GM18868 (cell line): ENCODE results near the gene NHERF2.
"Not testable (repeated sequence)": the region's sequence is repeated elsewhere in the genome, so short reads cannot be mapped to it uniquely, and the experiment has no call there.

ENCODE experiments used
- ATAC-seq: cut with Tn5 transposase; IDR thresholded peaks from one replicate; pipeline ENCODE4 v1.9.1; 2021; ENCODE audit warnings: mild to moderate bottlenecking, moderate library complexity; ENCODE audit not compliant: unreplicated experiment

The NHERF2 gene

DNA sequence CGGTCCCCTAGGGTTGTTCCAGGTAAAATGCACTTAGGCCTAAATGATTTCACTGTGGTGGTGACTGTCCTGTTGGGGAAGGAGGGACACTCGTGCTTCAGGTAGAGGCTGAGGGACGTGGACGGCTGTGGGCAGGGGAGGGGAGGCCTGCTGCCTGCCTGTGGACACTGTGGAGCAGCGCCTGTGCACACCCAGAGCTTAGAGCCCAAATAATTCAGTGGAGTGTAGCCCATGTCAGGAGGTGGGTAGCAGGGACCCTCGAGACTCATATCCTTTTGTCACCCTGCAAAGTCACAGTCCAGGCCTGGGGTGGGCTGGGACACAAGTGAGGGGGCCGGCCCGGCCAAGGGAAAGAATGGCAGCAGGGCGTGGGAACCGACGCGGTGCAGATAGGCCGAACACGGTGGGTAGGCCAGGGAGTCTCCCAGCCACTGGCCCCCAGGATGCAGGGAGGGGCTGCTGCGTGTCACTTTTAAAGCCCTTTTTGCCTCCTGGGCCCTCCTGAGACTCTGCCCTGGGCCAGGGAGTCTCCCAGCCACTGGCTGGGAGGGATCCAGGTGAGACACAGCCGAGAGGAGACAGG is 733 bp upstream of the NHERF2 start:
- no peak for ATAC-seq

DNA sequence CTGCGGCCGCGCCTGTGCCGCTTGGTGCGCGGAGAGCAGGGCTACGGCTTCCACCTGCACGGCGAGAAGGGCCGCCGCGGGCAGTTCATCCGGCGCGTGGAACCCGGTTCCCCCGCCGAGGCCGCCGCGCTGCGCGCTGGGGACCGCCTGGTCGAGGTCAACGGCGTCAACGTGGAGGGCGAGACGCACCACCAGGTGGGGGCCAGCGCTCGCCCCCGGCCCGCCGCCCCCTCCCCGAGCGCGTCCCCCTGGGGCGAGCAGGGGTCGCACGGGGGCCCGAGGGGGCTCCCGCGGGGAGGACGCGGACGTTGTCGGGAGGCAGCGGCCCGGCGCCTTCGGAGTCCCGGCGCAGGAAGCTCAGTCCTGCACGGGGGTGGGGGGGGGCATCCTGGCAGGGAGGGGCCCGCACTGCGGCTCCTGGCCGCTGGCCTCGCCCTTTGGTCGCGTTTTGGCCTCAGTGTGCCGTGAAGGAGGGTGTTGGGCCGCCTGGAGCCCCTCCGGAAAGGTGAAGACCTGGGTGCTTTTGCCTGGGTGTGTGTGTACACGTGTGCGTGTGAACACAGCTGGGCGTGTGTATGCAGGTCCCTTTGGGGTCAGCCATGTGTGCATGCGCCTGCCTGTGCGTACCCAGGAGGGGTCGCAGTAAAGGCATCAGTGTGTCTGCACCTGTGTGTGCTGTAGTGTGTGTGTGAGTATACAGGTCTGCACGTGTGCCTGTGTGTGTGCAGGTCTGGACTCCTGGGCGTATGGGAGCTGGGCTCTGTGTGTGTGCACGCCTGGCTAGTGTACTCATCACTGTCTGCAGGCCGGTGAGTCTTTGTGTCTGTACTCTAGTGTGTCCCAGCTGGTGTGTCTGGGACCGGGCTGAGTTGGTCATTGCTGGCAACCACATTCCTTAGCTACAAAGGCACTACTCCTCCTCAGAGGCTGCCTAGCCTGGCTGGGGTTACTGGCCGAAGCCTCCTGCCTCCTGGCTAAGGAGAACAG is 615 bp downstream of the NHERF2 start:
- no peak for ATAC-seq

DNA sequence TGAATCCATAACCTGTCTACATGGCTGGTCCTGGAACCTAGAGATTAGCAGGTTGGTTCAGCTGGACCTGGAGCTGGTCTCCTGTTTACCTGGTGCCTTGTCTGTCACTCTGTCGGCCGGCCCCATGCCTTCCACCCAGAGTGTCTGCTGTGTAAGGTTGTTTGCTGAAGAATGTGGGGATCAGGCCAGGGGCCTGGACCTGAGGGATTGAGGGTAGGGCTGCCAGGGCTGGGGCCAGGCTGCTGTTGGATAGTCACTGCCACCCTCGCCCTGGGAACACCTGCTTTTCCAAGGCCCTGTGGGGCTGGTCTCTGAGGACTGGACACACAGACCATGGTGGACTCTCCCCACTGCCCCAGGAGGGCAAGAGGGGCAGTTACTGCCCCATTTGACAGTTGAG is 1.4 kb downstream of the NHERF2 start:
- no peak for ATAC-seq

DNA sequence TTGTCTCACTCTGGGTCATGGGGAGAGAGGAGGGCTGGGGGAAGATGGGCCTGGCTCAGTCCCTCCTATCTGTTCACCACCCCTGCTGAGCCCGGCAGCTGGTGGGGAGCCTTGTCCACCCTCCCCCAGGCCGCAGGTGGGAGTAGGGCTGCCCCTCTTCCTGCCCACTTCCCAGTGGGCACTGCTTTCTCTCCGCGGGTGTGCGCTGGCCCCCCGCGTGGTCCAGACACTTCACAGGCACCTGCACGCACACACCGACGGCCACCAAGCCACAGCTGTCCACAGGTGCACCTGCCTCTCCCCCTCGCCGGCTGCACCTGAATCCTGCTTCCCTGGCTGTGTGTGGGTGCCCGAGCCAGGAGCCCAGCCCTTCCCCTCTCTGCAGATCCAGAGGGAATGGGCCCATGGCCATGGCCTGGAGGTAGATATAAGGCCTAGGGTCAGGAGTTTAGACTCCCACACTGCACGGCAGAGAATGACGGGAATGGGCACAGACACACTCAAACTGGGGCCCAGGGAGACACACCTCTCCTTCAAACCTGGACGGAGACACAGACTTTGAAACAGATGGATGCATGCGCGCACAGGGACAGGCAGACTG is 2.0 kb downstream of the NHERF2 start:
- ATAC-seq, result no peak

DNA sequence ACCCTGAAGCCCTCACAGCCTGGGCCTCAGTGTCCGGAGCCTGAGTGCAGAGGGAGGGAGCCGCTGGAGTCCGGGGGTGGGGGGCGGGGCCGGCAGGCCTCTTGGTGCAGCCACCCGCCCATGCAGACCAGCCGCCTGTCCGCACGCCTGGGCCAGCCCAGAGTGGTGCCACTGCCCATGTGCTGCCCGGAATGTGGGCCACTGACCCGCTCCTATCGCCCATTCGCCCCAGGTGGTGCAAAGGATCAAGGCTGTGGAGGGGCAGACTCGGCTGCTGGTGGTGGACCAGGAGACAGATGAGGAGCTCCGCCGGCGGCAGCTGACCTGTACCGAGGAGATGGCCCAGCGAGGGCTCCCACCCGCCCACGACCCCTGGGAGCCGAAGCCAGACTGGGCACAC is 2.6 kb downstream of the NHERF2 start:
- ATAC-seq, result no peak

DNA sequence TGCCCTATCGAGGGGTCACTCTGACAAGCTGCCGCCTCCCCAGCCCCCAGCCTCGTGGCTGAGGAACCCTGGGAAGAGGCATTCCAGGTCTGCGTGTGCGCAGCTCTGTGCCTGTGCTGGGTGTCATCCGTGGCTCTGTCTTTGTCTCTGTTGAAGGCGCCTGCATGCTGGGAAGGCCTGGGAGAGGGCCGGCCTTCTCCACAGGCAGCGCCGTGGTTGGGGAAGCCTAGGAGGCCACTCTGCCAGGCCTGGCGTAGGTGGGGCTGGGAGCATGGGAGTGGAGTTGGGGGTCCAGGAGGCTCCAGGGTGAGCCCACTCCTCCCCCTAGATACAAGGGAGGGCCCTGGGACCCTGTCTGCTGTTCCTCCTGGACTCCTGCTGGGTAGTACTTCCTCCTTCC is 3.3 kb downstream of the NHERF2 start:
- no peak for ATAC-seq

DNA sequence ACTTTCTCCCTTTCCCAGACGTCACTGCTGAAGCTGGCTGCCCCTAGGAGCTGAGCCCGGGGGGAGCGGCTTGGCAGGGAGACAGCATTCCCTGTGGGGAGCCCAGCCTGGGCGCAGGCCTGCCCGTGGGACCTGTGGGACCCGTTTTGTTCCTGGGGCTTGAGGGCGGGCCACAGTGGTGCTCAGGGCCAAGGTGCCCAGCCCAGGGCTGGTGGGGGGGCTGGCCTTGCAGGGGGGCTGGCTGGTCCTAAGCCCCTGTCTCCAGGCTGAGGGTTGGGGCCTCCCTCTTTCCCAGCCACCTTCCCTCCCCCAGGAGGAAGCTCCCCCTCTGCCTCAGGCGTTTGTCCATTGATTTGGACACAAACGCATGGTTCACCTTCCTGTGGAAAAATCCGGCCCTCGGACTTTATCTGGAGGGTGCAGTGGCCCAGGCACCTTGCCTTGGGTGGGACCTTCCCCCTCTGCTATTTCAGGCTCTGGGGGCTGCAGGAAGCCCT is 4.4 kb downstream of the NHERF2 start:
- no peak for ATAC-seq

DNA sequence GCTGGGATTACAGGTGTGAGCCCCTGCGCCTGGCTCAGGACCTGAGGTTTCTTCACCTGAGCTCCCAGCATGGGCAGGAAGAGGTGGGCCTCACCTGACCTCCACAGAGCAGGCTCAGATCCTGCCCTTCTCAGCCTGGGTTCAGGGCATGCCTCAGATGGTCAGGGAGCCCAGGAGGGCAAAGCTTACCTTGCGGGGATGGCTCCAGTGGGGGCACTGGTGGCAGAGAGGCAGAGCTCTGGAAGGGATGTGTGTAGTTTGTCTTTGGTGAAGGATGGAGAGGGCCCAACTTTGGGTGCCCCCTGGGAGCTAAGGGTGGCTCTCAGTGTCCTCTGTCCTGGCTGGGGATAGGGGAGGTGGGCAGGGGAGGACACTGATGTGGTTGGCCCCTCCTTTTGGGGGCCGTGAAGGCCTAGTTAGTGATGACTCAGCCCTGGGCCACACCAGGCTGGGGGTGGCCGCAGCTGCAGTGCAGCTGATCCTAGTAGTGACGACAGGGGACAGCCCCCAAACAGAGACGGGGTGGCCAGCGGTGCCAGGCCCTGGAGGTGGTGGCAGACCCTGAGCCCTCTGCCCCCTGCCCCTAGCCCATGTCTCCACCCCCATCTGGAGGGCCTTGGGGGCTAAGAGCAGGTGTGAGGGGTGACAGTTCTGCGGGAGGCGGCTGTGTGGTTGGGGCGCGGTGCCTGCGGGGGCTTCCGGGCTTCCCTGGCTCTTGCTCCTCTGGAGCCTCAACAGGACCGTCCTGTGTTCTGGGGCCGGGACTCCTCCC is 5.8 kb downstream of the NHERF2 start:
- ATAC-seq, result no peak

DNA sequence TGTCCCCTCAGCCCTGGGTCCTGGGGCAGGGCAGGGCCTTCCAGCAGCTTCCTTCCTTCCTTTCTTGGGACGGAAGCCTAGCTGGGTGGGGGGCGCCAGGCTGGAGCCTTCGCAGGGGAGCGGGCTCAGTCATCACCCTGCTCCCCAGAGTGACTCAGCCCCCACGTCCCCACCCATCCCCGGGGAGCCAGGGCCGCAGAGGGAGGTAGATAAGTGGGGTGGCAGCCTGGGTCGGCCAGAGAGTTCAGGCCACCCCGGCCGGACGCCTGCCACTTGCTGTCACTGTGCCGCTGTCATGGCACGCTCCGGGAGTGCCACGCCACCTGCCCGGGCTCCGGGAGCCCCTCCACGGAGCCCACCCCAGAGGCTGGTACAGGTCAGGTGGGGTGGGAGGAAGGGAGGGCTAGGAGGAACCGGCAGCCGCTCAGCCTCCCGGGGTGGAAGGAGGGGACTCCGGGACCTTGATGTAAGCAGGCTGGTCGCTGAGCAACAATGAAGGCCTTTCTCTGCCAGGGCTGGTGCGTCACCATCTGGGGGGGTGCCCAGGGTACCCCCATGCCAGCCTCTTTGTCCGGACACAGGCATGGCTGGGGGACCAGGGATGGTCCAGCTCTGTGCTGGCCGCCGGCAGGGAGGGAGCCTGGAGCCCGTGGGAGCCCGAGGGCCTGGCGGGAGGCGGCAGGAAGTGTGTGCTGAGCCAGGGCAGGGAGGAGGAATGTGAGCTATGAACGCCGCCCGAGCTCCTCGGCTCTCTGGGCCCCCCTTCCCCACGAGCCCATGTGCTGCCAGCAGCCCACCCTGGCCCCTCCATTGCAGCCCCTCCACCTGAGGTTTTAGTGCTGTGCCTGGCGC is 6.6 kb downstream of the NHERF2 start:
- no peak for ATAC-seq

DNA sequence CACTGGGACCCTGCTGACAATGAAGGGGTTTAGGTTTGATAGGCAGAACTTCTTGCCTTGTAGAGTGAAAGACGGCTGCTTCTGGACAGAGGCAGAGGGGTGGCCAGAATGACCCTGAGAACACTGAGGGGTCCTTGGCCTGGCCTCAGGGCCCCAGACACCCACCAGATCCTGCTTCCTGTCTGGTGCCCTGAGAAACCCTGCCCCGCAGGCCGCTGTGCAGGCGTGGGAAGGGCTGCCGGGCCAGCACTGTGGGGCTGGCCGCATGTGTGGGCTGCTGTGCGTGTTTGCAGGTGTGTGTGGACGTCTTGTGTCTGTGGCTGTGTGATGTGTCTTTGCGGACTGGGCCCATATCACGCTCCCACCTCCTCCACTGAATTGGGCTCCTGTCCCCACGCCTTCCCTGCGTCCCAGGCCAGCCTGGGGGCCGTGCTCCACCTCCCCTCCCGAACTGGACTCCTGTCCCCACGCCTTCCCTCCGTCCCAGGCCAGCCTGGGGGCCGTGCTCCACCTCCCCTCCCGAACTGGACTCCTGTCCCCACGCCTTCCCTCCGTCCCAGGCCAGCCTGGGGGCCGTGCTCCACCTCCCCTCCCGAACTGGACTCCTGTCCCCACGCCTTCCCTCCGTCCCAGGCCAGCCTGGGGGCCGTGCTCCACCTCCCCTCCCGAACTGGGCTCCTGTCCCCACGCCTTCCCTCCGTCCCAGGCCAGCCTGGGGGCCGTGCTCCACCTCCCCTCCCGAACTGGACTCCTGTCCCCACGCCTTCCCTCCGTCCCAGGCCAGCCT is 7.4 kb downstream of the NHERF2 start:
- ATAC-seq, result not testable (repeated sequence)

DNA sequence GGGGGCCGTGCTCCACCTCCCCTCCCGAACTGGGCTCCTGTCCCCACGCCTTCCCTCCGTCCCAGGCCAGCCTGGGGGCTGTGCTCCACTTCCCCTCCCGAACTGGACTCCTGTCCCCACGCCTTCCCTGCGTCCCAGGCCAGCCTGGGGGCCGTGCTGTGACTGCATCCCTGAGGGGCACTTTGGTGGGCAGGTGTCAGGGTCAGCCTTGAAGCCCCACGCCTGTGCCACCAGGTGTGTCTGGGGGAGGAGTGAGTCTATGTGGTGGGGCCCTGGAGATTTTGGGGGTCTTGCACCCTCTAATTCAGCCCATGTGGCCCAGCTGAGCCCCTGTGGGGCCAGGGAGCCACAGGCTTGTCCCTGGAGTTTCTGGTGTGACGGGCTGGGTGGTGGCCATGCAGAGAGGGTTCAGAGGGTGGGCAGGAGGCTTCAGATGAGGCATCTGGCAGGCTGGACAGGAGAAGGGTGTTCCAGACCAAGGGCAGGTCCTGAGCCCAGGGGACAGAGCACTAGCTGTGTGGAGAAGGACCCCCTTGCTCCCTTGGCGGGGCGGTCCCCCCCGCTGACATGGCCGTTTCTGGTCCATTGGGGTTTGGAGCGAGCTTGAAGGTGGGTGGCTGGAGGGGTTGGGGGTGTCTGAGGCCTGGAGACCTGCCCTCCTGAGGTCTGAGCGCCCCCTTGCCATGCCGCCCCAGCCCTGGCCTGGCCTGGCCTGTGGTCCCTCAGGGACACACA is 8.2 kb downstream of the NHERF2 start:
- no peak for ATAC-seq

DNA sequence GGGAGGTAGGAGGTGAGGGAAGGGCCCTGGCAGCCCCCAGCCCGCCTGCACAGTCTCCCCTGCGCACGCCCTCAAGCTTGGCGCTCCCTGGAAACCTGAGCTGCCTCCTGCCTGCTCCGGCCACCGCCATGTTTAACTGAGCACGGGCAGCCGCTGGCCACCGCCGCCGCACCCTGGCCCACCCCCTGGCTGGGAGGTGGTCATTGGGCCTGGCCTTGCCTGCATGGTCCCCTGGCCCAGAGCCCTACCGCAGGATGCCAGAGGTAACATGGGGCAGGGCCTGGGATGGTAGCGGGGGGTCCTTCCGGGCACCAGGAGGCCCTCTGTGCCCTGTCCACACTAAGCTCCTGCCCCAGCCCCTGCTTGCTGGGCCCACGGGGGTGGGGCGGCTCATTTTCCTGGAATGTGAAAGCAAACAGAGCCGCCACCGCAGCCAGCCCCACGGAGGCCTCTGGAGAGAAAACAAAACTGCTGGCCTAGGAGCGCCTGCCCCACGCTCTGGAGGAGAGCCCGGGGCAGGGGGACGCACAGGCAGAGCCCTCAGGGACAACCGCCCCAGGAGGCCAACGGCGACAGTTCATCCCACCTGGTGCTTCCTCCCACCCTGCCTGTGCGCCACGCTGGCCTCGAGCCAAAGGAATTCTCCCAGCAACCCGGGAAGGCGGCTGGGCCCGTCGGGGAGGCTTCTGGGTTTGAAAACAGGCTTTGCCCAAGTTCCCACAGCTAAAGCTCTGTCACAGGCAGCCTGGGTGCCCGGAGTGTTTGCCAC is 8.9 kb downstream of the NHERF2 start:
- ATAC-seq, result no peak

DNA sequence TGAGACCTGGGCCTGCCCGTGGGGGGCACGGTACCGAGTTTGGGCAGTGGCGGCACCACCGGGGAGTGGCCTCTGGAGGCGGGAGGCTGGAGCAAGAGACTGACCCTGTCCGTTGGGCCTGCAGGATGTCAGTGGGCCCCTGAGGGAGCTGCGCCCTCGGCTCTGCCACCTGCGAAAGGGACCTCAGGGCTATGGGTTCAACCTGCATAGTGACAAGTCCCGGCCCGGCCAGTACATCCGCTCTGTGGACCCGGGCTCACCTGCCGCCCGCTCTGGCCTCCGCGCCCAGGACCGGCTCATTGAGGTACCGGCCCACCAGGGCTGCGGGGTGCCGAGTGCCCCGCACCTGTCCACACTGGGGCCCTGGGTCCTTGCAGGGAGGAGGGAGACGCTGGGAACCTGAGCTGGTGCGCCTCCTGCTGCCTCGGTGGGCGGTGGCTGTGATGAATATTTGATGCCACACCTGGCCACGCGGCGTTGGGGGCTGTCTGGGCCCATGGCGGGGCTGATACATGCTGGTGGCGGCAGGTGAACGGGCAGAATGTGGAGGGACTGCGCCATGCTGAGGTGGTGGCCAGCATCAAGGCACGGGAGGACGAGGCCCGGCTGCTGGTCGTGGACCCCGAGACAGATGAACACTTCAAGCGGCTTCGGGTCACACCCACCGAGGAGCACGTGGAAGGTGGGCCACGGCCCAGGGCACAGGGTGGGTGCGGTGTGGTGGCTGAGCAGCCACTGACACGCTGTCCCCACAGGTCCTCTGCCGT is 9.7 kb downstream of the NHERF2 start:
- no peak for ATAC-seq

DNA sequence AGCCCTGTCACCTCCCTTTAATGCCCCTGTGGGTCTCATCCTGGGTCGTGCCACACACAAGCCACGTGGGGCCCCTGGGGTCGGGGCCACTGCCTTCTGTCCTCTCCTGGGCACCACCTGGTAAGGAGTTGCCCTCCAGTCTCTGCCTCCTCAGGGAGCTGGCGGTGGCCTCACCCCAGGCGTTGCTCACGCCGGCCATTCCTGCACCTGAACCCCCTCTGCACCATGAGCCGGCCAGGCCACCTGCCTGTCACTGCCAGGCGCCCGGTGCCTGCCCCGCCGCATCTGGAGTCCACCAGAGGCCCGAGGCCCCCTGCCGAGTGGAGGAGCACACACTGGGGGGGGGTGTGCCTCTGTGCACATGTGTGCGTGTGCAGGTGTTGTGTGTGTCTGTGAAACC is 10.4 kb downstream of the NHERF2 start:
- ATAC-seq, result no peak

DNA sequence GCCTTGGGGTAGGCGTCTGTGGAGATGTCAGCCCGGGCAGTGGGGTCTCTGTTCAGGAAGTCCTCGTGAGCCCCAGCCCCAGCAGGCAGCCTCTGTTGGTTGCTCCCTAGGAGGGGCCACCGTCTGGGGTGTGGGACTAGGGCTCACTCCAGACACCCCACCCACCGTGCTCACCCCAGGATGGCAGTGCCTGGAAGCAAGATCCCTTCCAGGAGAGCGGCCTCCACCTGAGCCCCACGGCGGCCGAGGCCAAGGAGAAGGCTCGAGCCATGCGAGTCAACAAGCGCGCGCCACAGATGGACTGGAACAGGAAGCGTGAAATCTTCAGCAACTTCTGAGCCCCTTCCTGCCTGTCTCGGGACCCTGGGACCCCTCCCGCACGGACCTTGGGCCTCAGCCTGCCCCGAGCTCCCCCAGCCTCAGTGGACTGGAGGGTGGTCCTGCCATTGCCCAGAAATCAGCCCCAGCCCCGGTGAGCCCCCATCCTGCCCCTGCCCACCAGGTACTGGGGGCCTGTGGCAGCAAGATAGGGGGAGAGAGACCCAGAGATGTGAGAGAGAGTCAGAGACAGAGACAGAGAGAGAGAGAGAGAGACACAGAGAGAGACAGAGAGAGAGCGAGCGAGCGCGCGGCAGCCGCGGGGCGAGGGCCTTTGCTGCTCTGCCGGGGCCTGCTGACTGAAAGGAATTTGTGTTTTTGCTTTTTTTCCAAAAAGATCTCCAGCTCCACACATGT is 11.1 kb downstream of the NHERF2 start:
- no peak for ATAC-seq

DNA sequence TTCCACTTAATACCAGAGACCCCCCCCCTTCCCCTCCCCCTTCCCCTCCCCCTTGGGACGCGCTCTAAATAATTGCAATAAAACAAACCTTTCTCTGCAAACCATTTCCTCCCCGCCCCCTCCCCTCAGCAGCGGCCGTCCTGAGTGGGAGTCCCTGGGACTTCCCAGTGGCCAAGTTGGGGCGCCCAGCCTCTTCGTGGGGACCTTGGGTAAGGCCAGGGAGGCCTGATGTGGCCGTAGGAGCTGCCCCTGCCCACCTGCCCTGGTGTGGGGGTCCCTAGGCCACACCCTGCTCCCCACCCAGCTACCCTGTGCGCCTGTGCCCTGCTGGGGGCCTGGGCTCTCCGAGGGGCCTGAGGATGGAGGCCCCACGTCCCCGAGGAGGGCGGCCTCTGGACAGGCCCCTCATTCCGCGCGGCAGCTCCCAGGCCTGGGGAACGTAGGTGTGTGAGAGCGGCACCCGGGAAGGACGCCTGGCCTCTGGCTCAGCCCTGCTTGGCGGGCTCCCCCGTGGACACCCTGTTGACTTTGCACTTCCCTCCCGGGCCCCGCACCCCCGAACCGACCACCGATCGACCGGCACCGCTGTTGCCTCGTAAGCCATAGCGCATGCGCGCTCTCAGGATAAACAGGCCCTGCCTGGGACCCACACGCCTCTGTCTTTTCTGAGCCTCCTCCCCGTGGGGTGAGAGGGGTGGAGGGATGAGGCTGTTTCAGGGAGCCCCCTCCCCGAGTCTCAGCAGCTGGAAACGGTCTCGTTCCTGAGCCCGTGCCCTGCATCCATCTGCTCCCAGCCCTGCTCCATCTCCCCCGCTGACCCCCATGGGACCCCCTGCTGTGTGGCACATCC is 11.9 kb downstream of the NHERF2 start:
- ATAC-seq, result no peak
